GM12878 (cell line): ENCODE data around the gene B3GNT3. TPM values are rescaled to one million over a fixed set of nuclear protein-coding genes. Genes with fewer than 3 reads are reported as not detected.

Experiments
- ATAC-seq: fragments of 200-7000 bp; cut with Tn5 transposase; 3 replicates; pipeline ENCODE4 v1.9.1; 2020; ENCODE audit warnings: mild to moderate bottlenecking, moderate library complexity
- BruUV-seq: library from RNA; stranded (reverse); fragments of 400-500 nt; replicated peaks from 2 replicates; lab custom pipeline; 2021; lab: Mats Ljungman, UMichigan
- CTCF ChIA-PET: fragments of 300-600 bp; sonication (Branson Sonifier 250); formaldehyde crosslinking; extraction: SDS; loops from one replicate; lab custom pipeline; 2021; ENCODE audit warnings: inconsistent platforms; lab: Yijun Ruan, JAX
- POLR2A ChIA-PET: fragments of 350-600 bp; formaldehyde crosslinking; extraction: SDS; loops from one replicate; lab custom pipeline; 2021; ENCODE audit warnings: inconsistent platforms; lab: Charles Lee
- RAD21 ChIA-PET: fragments of 300-600 bp; sonication (Branson Sonifier 250); formaldehyde crosslinking; loops from one replicate; lab custom pipeline; 2023; ENCODE audit warnings: antibody characterized with exemption; ENCODE audit not compliant: unreplicated experiment; lab: Charles Lee
- SMC1A ChIA-PET: fragments of 300-600 bp; sonication (Branson Sonifier 250); formaldehyde crosslinking; loops from one replicate; lab custom pipeline; 2023; ENCODE audit not compliant: unreplicated experiment, uncharacterized antibody; lab: Charles Lee
- DNase-seq: peaks from one replicate; pipeline ENCODE4 v3.0.0-alpha.2; 2011; ENCODE audit warnings: low read depth, low spot score
- FAIRE-seq: peaks from 3 replicates; lab custom pipeline; 2011; peaks lifted over from hg19 to GRCh38; lab: Jason Lieb, UNC
- H2AFZ ChIP-seq: 2 replicates; pipeline ENCODE4 v1.6.0; 2011; ENCODE audit warnings: low read depth, low read length, control low read depth; ENCODE audit not compliant: control insufficient read depth
- H3K27ac ChIP-seq: 2 replicates; pipeline ENCODE4 v1.5.1; 2011; ENCODE audit warnings: control low read depth; ENCODE audit not compliant: control insufficient read depth, insufficient read depth
- H3K27me3 ChIP-seq, 2 experiments: replicated peaks in 1 of 2; 2 replicates each; pipeline versions ENCODE4 v1.6.0 to v1.6.1; 2011; ENCODE audit warnings: low read length in 1 of 2; ENCODE audit not compliant: control insufficient read depth in 2 of 2, insufficient read depth in 2 of 2
- H3K36me3 ChIP-seq, 2 experiments: 2 replicates each; pipeline ENCODE4 v1.5.1; 2011; ENCODE audit warnings: low read length in 1 of 2; ENCODE audit not compliant: control insufficient read depth in 2 of 2, insufficient read depth in 2 of 2
- H3K4me1 ChIP-seq: 2 replicates; pipeline ENCODE4 v1.6.1; 2011; ENCODE audit warnings: mild to moderate bottlenecking, low read length, moderate library complexity, mixed read lengths; ENCODE audit not compliant: control insufficient read depth, insufficient read depth
- H3K4me2 ChIP-seq: 2 replicates; pipeline ENCODE4 v1.6.0; 2011; ENCODE audit warnings: control low read depth; ENCODE audit not compliant: control insufficient read depth, insufficient read depth
- H3K4me3 ChIP-seq: fragments of 200-600 bp; sonication (generic); 2 replicates; pipeline ENCODE4 v1.5.1; 2016
- H3K79me2 ChIP-seq: 2 replicates; pipeline ENCODE4 v1.6.0; 2011; ENCODE audit warnings: low read length; ENCODE audit not compliant: control insufficient read depth, insufficient read depth
- H3K9ac ChIP-seq: 2 replicates; pipeline ENCODE4 v1.8.0; 2011; ENCODE audit warnings: low read length, control low read depth, mixed read lengths; ENCODE audit not compliant: control insufficient read depth, insufficient read depth
- H3K9me3 ChIP-seq: replicated peaks from 3 replicates; pipeline ENCODE4 v1.5.1; 2011; ENCODE audit warnings: mild to moderate bottlenecking, low read length; ENCODE audit not compliant: control insufficient read depth, insufficient read depth
- H4K20me1 ChIP-seq: 2 replicates; pipeline ENCODE4 v1.6.0; 2011; ENCODE audit not compliant: control insufficient read depth, insufficient read depth
- ETV6 ChIP-seq, 2 experiments: fragments of 450-650 bp in 1 of 2; IDR thresholded peaks in 1 of 2; conservative IDR thresholded peaks in 1 of 2; 2 replicates each; pipeline ENCODE4 v1.6.1; 2014; ENCODE audit warnings: antibody characterized with exemption in 1 of 2, borderline replicate concordance in 1 of 2, low read depth in 1 of 2, mild to moderate bottlenecking in 1 of 2, moderate library complexity in 1 of 2
- HDAC2 ChIP-seq: fragments of 200-600 bp; sonication (generic); IDR thresholded peaks from 2 replicates; pipeline ENCODE4 v1.6.1; 2017
- HDGF ChIP-seq: fragments of 450-650 bp; IDR thresholded peaks from 2 replicates; pipeline ENCODE4 v1.6.1; 2016; ENCODE audit warnings: antibody characterized with exemption
- RFX5 ChIP-seq: IDR thresholded peaks from 2 replicates; pipeline ENCODE4 v1.6.1; 2011; ENCODE audit warnings: low read depth, low read length, improper control_type of control experiment
- SMAD5 ChIP-seq: IDR thresholded peaks from 2 replicates; pipeline ENCODE4 v1.6.1; 2016; ENCODE audit warnings: antibody characterized with exemption, low read depth
- SP1 ChIP-seq: IDR thresholded peaks from one replicate; pipeline ENCODE4 v1.6.1; 2011; ENCODE audit warnings: low read depth, low read length
- SUPT20H ChIP-seq: IDR thresholded peaks from 2 replicates; pipeline ENCODE4 v1.6.1; 2011; ENCODE audit warnings: low read depth, mild to moderate bottlenecking, low read length, moderate library complexity, borderline replicate concordance; ENCODE audit not compliant: control insufficient read depth
- TCF7 ChIP-seq: IDR thresholded peaks from 2 replicates; pipeline ENCODE4 v1.6.1; 2014; ENCODE audit warnings: antibody characterized with exemption, borderline replicate concordance
- ZBED1 ChIP-seq: IDR thresholded peaks from 2 replicates; pipeline ENCODE4 v1.6.1; 2016; ENCODE audit warnings: borderline replicate concordance
- ZNF274 ChIP-seq: IDR thresholded peaks from one replicate; pipeline ENCODE4 v1.8.0; 2011; ENCODE audit not compliant: insufficient read length, insufficient read depth
- WGBS: methylation state at CpG from one replicate; pipeline ENCODE4 v1.1.6; 2016; ENCODE audit warnings: low lambda C conversion rate; ENCODE audit not compliant: insufficient replicate concordance, insufficient coverage; ENCODE audit errors: missing lambda C conversion rate; 5-methylcytosine and 5-hydroxymethylcytosine counted together
- in situ Hi-C: fragments of 300-500 bp; cut with MboI; formaldehyde crosslinking; loops from 9 replicates; pipeline ENCODE4 v1.14.3; 2018; ENCODE audit warnings: mixed read lengths
- intact Hi-C: fragments of 100-400 bp; cut with micrococcal nuclease; formaldehyde crosslinking; loops from one replicate; pipeline ENCODE4 v1.14.2; 2022; ENCODE audit not compliant: unreplicated experiment
- polyA plus RNA-seq, 11 experiments: library from polyadenylated mRNA; depleted of rRNA in 4 of 11; unstranded in 6 of 11; stranded (reverse) in 5 of 11; fragments of >200 nt; fragmentation: Nextera tagmentation in 4 of 11; fragmentation: Illumina TruSeq in 1 of 11; extraction: Ambion mirVana in 4 of 11; extraction: Trizol in 1 of 11; gene quantifications; 1 replicate in 1 of 11; 2 replicates in 10 of 11; pipeline versions ENCODE4 v1.2.1 to v1.2.3, GENCODE V29; 2011 to 2016; ENCODE audit warnings: inconsistent platforms in 2 of 11, missing spikeins in 2 of 11, low read depth in 1 of 11
- total RNA-seq, 4 experiments: library from RNA; depleted of rRNA in 3 of 4; stranded (reverse); fragments of >200 nt in 3 of 4; fragmentation: Illumina TruSeq in 1 of 4; extraction: Trizol in 1 of 4; gene quantifications; 2 replicates each; pipeline versions ENCODE4 v1.2.1 to v1.2.3, GENCODE V29; 2013 to 2021
- TF ChIP-seq, protein P1 (sequence below): fragments of 450-650 bp; formaldehyde crosslinking; IDR thresholded peaks from 2 replicates; pipeline ENCODE4 v1.4.0; 2022; ENCODE audit warnings: mild to moderate bottlenecking, moderate library complexity
- TF ChIP-seq, protein P2 (sequence below): IDR thresholded peaks from 2 replicates; pipeline ENCODE4 v1.6.1; 2012; ENCODE audit warnings: low read depth, low read length, improper control_type of control experiment
- TF ChIP-seq, protein P3 (sequence below): fragments of 450-650 bp; IDR thresholded peaks from 2 replicates; pipeline ENCODE4 v1.6.1; 2016; ENCODE audit warnings: mild to moderate bottlenecking

The B3GNT3 gene
- total and polyA plus RNA-seq, 10 of the 15 experiments (the other 5 are each of a cell fraction or from before 2014, with no cell fraction given): not detected

DNA sequence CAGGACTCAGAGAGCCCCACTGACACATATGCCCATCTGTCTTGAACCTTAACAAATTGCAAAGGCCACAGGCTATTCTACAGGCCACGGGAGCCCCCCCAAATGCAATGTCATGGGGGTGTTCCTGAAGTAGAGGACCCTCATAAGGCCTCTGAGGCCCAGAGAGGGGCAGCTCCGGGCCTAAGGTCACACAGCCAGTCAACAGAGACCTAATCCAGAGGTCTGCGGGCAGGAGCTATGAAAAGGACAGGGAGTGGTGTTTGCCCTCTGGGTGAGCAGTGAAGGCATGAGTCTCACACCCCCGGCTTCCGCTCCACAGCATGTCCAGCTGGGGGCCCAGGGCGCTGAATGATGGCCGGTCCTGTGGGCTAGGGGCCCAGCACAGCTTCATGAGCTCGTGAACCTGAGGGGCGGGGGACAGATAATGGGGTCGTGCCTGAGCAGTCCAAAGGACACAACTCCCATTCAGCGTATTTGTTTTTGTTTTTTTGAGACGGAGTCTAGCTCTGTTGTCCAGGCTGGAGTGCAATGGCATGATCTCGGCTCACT, 31.6 kb downstream of the B3GNT3 start:
- CTCF ChIA-PET: no interaction called here
- TF ChIP-seq SP1 (no peak), ZNF274 (no peak), RFX5 (no peak), HDAC2 (no peak), TCF7 (no peak), ZBED1 (no peak), ETV6 (conservative IDR thresholded peaks at IDR 0.05 in 1 of 2, IDR thresholded peaks at IDR 0.05 in 1 of 2; ENCODE audit: borderline replicate concordance in 1 of 2, low read depth in 1 of 2) (no peak), HDGF (no peak), SUPT20H (no peak), SMAD5 (no peak)
- TF ChIP-seq, protein P1, sequence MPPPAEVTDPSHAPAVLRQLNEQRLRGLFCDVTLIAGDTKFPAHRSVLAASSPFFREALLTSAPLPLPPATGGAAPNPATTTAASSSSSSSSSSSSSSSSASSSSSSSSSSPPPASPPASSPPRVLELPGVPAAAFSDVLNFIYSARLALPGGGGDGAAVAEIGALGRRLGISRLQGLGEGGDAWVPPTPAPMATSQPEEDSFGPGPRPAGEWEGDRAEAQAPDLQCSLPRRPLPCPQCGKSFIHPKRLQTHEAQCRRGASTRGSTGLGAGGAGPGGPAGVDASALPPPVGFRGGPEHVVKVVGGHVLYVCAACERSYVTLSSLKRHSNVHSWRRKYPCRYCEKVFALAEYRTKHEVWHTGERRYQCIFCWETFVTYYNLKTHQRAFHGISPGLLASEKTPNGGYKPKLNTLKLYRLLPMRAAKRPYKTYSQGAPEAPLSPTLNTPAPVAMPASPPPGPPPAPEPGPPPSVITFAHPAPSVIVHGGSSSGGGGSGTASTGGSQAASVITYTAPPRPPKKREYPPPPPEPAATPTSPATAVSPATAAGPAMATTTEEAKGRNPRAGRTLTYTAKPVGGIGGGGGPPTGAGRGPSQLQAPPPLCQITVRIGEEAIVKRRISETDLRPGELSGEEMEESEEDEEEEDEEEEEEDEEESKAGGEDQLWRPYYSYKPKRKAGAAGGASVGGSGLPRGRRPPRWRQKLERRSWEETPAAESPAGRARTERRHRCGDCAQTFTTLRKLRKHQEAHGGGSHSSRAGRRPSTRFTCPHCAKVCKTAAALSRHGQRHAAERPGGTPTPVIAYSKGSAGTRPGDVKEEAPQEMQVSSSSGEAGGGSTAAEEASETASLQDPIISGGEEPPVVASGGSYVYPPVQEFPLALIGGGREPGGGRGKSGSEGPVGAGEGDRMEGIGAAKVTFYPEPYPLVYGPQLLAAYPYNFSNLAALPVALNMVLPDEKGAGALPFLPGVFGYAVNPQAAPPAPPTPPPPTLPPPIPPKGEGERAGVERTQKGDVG (CRISPR knock-in tag): no peak
- TF ChIP-seq, protein P2, sequence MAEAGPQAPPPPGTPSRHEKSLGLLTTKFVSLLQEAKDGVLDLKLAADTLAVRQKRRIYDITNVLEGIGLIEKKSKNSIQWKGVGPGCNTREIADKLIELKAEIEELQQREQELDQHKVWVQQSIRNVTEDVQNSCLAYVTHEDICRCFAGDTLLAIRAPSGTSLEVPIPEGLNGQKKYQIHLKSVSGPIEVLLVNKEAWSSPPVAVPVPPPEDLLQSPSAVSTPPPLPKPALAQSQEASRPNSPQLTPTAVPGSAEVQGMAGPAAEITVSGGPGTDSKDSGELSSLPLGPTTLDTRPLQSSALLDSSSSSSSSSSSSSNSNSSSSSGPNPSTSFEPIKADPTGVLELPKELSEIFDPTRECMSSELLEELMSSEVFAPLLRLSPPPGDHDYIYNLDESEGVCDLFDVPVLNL: no peak
- TF ChIP-seq, protein P3, sequence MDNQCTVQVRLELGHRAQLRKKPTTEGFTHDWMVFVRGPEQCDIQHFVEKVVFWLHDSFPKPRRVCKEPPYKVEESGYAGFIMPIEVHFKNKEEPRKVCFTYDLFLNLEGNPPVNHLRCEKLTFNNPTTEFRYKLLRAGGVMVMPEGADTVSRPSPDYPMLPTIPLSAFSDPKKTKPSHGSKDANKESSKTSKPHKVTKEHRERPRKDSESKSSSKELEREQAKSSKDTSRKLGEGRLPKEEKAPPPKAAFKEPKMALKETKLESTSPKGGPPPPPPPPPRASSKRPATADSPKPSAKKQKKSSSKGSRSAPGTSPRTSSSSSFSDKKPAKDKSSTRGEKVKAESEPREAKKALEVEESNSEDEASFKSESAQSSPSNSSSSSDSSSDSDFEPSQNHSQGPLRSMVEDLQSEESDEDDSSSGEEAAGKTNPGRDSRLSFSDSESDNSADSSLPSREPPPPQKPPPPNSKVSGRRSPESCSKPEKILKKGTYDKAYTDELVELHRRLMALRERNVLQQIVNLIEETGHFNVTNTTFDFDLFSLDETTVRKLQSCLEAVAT: no peak
- TF ChIP-seq, all 136 proteins: peak for 0
- Histone ChIP-seq H3K4me3 (no peak overlapping the region), H2AFZ (no peak overlapping the region), H3K79me2 (no peaks in the 10 kb centered on the region), H3K9ac (no peak overlapping the region), H3K9me3 (no peaks in the 10 kb centered on the region; the same call in 2 of the 3 replicates), H4K20me1 (no peaks in the 10 kb centered on the region), H3K27me3 (no peaks in the 10 kb centered on the region), H3K27ac (no peak overlapping the region), H3K4me1 (no peaks in the 10 kb centered on the region), H3K36me3 (peaks cover under 1 to 2% of the 10 kb centered on the region in 2 experiments; a peak in 3 of 4 replicates), H3K4me2 (no peak overlapping the region)
- no TSS peak for BruUV-seq
- in situ Hi-C loops: no loop called here
- ChIA-PET RAD21 (no interaction called here), POLR2A (interaction anchor here (0.6 kb wide), 1 partner anchor 126 kb away, joined by 4 read pairs; no protein-coding TSS in a partner anchor), SMC1A (no interaction called here)
- FAIRE-seq: no peak
- WGBS: 92% methylated on average over 13 of the region's 13 CpGs
- no peak for ATAC-seq
- intact Hi-C loops: no loop called here
- no peak for DNase-seq
